ENCODE results near the gene DNAH9.

DNAH9 gene

DNA sequence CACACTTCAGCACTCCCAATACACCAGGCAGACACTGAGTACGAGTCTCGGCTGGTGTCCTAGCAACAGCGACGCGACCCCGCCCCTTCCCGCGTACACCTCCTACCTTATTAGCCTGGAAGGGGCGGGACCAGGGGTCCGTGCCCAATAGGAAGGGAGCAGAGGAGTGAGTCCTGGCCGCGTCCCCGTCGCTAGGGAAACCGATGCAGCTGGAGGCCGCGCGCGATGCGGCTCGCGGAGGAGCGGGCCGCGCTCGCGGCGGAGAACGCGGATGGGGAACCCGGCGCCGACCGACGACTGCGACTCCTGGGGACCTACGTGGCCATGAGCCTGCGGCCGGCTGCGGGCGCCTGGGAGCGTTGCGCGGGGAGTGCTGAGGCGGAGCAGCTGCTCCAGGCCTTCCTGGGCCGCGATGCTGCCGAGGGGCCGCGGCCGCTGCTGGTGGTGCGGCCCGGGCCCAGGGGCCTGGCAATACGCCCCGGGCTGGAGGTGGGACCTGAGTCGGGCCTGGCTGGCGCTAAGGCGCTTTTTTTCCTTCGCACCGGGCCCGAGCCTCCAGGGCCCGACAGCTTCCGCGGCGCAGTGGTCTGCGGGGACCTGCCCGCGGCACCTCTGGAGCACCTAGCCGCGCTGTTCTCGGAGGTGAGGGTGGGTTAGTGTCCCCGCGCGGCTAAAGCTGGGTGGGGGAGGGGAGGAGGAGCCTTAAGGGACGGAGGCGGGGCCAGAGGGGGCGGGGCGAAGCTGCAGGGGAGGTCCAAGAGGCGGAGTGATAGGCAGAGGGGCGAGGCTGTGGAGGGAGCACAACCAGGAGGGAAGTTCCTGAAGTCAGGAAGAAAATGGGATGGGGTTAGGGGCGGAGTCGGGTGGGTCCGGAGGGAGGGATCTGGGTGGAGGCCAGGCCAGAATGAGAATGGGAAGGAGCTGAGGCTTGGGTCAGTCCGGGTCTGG, at the start of gene DNAH9:
Gene DNAH9 (plus strand): TSS at position 197 of the 948 bp plus-strand sequence. CDS start 29 bp downstream, at position 226.
- DNase-seq (ENCODE audit: low read depth, low spot score), result peak; percentile 87
- H3K9me3 ChIP-seq (ENCODE audit: insufficient read depth, low read length), result no peaks in the 10 kb centered on the region
- no peaks in the 10 kb centered on the region for H3K36me3 ChIP-seq (ENCODE audit: insufficient read depth, insufficient read length, low read length)
- peak within 1 kb of the TSS; percentile 77 for H3K9ac ChIP-seq (ENCODE audit: insufficient read length, low read depth)
- TF ChIP-seq YY1 (IDR thresholded peaks at IDR 0.05; ENCODE audit: insufficient read depth, insufficient read length) (no peak), ZNF274 (IDR thresholded peaks at IDR 0.05; ENCODE audit: low read depth, low read length) (no peak), SUZ12 (IDR thresholded peaks at IDR 0.05; ENCODE audit: extremely low read depth, insufficient read depth, insufficient read length) (no peak)
- peak within 1 kb of the TSS; percentile 60 for H3K4me3 ChIP-seq (ENCODE audit: insufficient read length, low read depth)
- peaks cover 13% of the 10 kb centered on the region for H3K27me3 ChIP-seq (ENCODE audit: insufficient read depth, insufficient read length)
- peaks cover 3% of the 10 kb centered on the region for H3K4me1 ChIP-seq (ENCODE audit: insufficient read depth, insufficient read length)

DNA sequence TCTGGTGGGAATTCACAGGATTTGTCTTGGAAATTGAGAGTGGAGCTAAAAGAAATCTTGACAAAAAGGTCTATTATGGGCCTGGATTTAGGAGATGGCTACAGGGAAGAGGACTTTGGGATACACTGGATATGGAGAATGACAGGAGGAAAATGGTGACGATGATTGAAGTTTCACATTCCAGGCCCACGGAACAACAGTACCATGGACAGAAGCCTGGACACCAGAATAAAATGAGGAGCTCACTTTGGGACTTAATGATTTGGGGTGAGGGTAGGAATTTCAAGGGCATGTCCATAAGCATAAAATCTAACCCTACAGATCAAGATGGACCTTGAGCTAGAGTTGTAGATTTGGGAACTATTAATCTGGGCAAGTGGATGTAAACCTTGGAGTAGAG, 47.8 kb upstream of the DNAH9 start:
- H3K36me3 ChIP-seq (ENCODE audit: insufficient read depth, insufficient read length, low read length), result no peaks in the 10 kb centered on the region
- no peaks in the 10 kb centered on the region for H3K4me1 ChIP-seq (ENCODE audit: insufficient read depth, insufficient read length)
- H3K4me3 ChIP-seq (ENCODE audit: insufficient read length, low read depth), result no peak overlapping the region
- H3K9ac ChIP-seq (ENCODE audit: insufficient read length, low read depth), result no peak overlapping the region
- DNase-seq (ENCODE audit: low read depth, low spot score), result no peak
- no peaks in the 10 kb centered on the region for H3K27me3 ChIP-seq (ENCODE audit: insufficient read depth, insufficient read length)
- no peaks in the 10 kb centered on the region for H3K9me3 ChIP-seq (ENCODE audit: insufficient read depth, low read length)
- TF ChIP-seq SUZ12 (IDR thresholded peaks at IDR 0.05; ENCODE audit: extremely low read depth, insufficient read depth, insufficient read length), result no peak

DNA sequence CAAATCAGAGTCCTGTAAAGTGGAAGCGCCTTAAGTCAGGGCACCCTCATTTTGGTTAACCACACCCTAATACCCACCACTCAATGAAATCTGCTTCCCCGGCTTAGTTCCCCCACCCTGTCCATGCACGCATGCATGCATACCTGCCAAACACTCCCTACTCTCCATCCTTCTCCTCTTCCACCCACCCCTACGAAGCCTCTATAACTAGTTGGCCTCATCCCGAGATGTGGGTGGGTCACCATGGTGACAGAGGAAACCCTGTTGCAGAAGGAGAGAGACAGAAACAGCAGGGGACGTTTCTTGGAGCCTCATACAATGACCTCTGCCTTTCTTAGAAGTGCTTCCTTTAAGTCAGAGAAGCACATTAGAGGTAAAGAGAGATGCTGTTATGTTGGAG, 46.8 kb upstream of the DNAH9 start:
- H3K4me3 ChIP-seq (ENCODE audit: insufficient read length, low read depth), result no peak overlapping the region
- H3K36me3 ChIP-seq (ENCODE audit: insufficient read depth, insufficient read length, low read length), result no peaks in the 10 kb centered on the region
- no peaks in the 10 kb centered on the region for H3K27me3 ChIP-seq (ENCODE audit: insufficient read depth, insufficient read length)
- H3K9me3 ChIP-seq (ENCODE audit: insufficient read depth, low read length), result no peaks in the 10 kb centered on the region
- no peak overlapping the region for H3K9ac ChIP-seq (ENCODE audit: insufficient read length, low read depth)
- TF ChIP-seq YY1 (IDR thresholded peaks at IDR 0.05; ENCODE audit: insufficient read depth, insufficient read length), result no peak
- TF ChIP-seq ZNF274 (IDR thresholded peaks at IDR 0.05; ENCODE audit: low read depth, low read length), result no peak
- H3K4me1 ChIP-seq (ENCODE audit: insufficient read depth, insufficient read length), result no peaks in the 10 kb centered on the region
- no peak for DNase-seq (ENCODE audit: low read depth, low spot score)

DNA sequence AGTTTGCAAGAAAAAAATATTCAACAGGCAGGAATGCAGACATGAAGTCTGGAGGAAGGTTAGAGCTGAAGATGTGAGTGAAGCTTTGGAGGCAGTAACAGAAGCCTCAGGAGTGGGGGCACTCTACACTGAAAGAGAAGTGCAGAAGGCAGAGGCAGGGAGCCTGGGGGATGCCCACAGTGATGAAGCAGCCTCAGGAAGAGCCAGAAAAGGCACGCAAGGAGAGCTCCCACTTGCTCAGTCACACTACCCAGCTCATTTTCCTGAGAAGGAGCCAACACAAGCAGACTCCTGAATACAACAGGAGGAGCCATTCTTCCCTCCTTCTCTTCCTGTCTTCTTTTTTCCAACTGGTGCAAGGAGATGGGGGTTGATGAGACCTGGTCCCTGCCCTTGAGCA, 45.1 kb upstream of the DNAH9 start:
- Histone ChIP-seq H3K4me3 (ENCODE audit: insufficient read length, low read depth) (no peak overlapping the region), H3K4me1 (ENCODE audit: insufficient read depth, insufficient read length) (no peaks in the 10 kb centered on the region), H3K9ac (ENCODE audit: insufficient read length, low read depth) (no peak overlapping the region), H3K36me3 (ENCODE audit: insufficient read depth, insufficient read length, low read length) (no peaks in the 10 kb centered on the region), H3K9me3 (ENCODE audit: insufficient read depth, low read length) (no peaks in the 10 kb centered on the region), H3K27me3 (ENCODE audit: insufficient read depth, insufficient read length) (no peaks in the 10 kb centered on the region)
- DNase-seq (ENCODE audit: low read depth, low spot score), result no peak
- TF ChIP-seq YY1 (IDR thresholded peaks at IDR 0.05; ENCODE audit: insufficient read depth, insufficient read length), result no peak
- TF ChIP-seq SUZ12 (IDR thresholded peaks at IDR 0.05; ENCODE audit: extremely low read depth, insufficient read depth, insufficient read length), result no peak
- no peak for TF ChIP-seq ZNF274 (IDR thresholded peaks at IDR 0.05; ENCODE audit: low read depth, low read length)

GRCh38 chr17:11554042-11554441, 44.2 kb upstream of the DNAH9 start:
- Histone ChIP-seq H3K36me3 (ENCODE audit: insufficient read depth, insufficient read length, low read length) (no peaks in the 10 kb centered on the region), H3K27me3 (ENCODE audit: insufficient read depth, insufficient read length) (no peaks in the 10 kb centered on the region), H3K9ac (ENCODE audit: insufficient read length, low read depth) (no peak overlapping the region), H3K4me3 (ENCODE audit: insufficient read length, low read depth) (no peak overlapping the region), H3K9me3 (ENCODE audit: insufficient read depth, low read length) (no peaks in the 10 kb centered on the region), H3K4me1 (ENCODE audit: insufficient read depth, insufficient read length) (peaks cover 2% of the 10 kb centered on the region)
- no peak for DNase-seq (ENCODE audit: low read depth, low spot score)
- TF ChIP-seq SUZ12 (IDR thresholded peaks at IDR 0.05; ENCODE audit: extremely low read depth, insufficient read depth, insufficient read length), result no peak
- no peak for TF ChIP-seq ZNF274 (IDR thresholded peaks at IDR 0.05; ENCODE audit: low read depth, low read length)
- no peak for TF ChIP-seq YY1 (IDR thresholded peaks at IDR 0.05; ENCODE audit: insufficient read depth, insufficient read length)

DNA sequence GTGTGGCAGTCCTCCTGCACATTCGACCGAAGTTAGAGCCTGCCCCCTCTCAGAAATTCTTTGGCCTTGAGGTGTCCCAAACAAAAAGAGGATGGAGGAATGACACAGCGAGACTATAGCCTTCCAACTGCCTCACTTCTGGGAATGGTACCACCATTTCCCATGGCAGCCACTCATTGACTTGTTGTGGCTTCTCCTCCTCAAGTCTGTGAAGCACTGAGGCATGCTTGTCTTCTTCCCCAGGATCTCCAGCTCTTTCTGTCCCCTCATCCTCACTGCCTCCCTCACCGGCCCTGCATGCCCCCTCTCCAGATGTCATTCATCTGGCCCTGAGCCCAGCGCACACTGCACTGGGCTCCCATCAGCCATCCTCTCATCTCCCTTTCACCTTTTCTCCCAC, 43.7 kb upstream of the DNAH9 start:
- Histone ChIP-seq H3K9ac (ENCODE audit: insufficient read length, low read depth) (no peak overlapping the region), H3K9me3 (ENCODE audit: insufficient read depth, low read length) (no peaks in the 10 kb centered on the region), H3K4me1 (ENCODE audit: insufficient read depth, insufficient read length) (peaks cover 5% of the 10 kb centered on the region), H3K4me3 (ENCODE audit: insufficient read length, low read depth) (no peak overlapping the region), H3K27me3 (ENCODE audit: insufficient read depth, insufficient read length) (no peaks in the 10 kb centered on the region), H3K36me3 (ENCODE audit: insufficient read depth, insufficient read length, low read length) (no peaks in the 10 kb centered on the region)
- TF ChIP-seq SUZ12 (IDR thresholded peaks at IDR 0.05; ENCODE audit: extremely low read depth, insufficient read depth, insufficient read length) (no peak), YY1 (IDR thresholded peaks at IDR 0.05; ENCODE audit: insufficient read depth, insufficient read length) (no peak), ZNF274 (IDR thresholded peaks at IDR 0.05; ENCODE audit: low read depth, low read length) (no peak)
- no peak for DNase-seq (ENCODE audit: low read depth, low spot score)

DNA sequence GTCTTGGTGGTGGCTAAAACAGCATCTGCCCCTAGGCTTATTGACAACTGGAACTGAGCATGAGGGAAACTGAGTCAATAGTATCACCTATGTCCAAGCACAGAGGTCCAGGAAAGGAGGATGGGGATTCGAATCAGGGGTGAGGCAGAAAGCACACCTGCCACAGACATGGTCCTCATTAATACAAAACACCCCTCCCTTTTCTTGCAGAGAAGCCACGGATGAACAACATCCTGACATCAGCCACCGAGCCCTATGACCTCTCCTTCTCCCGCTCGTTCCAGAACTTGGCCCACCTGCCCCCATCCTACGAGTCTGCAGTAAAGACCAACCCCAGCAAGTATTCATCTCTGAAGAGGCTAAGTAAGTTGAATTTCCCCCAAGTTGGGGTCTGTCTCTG, 42.7 kb upstream of the DNAH9 start:
- Histone ChIP-seq H3K4me3 (ENCODE audit: insufficient read length, low read depth) (no peak overlapping the region), H3K4me1 (ENCODE audit: insufficient read depth, insufficient read length) (peaks cover 5% of the 10 kb centered on the region), H3K9ac (ENCODE audit: insufficient read length, low read depth) (no peak overlapping the region), H3K9me3 (ENCODE audit: insufficient read depth, low read length) (no peaks in the 10 kb centered on the region), H3K27me3 (ENCODE audit: insufficient read depth, insufficient read length) (no peaks in the 10 kb centered on the region), H3K36me3 (ENCODE audit: insufficient read depth, insufficient read length, low read length) (no peaks in the 10 kb centered on the region)
- TF ChIP-seq ZNF274 (IDR thresholded peaks at IDR 0.05; ENCODE audit: low read depth, low read length) (no peak), SUZ12 (IDR thresholded peaks at IDR 0.05; ENCODE audit: extremely low read depth, insufficient read depth, insufficient read length) (no peak), YY1 (IDR thresholded peaks at IDR 0.05; ENCODE audit: insufficient read depth, insufficient read length) (no peak)
- no peak for DNase-seq (ENCODE audit: low read depth, low spot score)
